SK-N-SH (cell line): ENCODE results near the gene HYAL3. TPM values are rescaled to one million over a fixed set of nuclear protein-coding genes. Genes with fewer than 3 reads are reported as not detected.

Experiments
- CTCF ChIA-PET: fragments of 300-600, 350-600 bp; formaldehyde crosslinking; extraction: SDS; loops from one replicate; lab custom pipeline; 2021; lab: Yijun Ruan, JAX
- POLR2A ChIA-PET: fragments of 350-600 bp; sonication (Branson Sonifier 250); formaldehyde crosslinking; extraction: SDS; loops from one replicate; lab custom pipeline; 2020; ENCODE audit warnings: antibody characterized with exemption, inconsistent platforms; lab: Yijun Ruan, JAX
- DNase-seq: peaks from one replicate; pipeline ENCODE4 v3.0.0; 2012
- H2AFZ ChIP-seq: fragments of 200-600 bp; sonication (generic); 2 replicates; pipeline ENCODE4 v1.8.1; 2016; ENCODE audit warnings: antibody characterized with exemption, mild to moderate bottlenecking, low read depth
- H3F3A ChIP-seq: fragments of 200-600 bp; sonication (generic); replicated peaks from 2 replicates; pipeline ENCODE3; 2016; ENCODE audit warnings: antibody characterized with exemption, mild to moderate bottlenecking; ENCODE audit not compliant: insufficient read depth
- H3K27ac ChIP-seq, 2 experiments: fragments of 200-500 bp in 1 of 2; fragments of 200-600 bp in 1 of 2; sonication (Bioruptor generic) in 1 of 2; sonication (generic), shearing (Covaris generic) in 1 of 2; 2 replicates each; pipeline versions ENCODE4 v1.5.1 to v1.6.1; 2014 to 2016; ENCODE audit warnings: low read depth in 2 of 2, inconsistent platforms in 1 of 2, low read length in 1 of 2, mild to moderate bottlenecking in 1 of 2, mixed read lengths in 1 of 2
- H3K27me3 ChIP-seq: fragments of 200-600 bp; sonication (generic), shearing (Covaris generic); 2 replicates; pipeline ENCODE4 v1.6.1; 2016; ENCODE audit warnings: mixed run types; ENCODE audit not compliant: insufficient read depth
- H3K36me3 ChIP-seq, 2 experiments: fragments of 200-500 bp in 1 of 2; fragments of 200-600 bp in 1 of 2; sonication (Bioruptor generic) in 1 of 2; sonication (generic) in 1 of 2; replicated peaks in 1 of 2; 2 replicates each; pipeline versions ENCODE3 to v1.5.1; 2014 to 2016; ENCODE audit warnings: low read length in 1 of 2, mild to moderate bottlenecking in 1 of 2; ENCODE audit not compliant: insufficient read depth in 2 of 2, control insufficient read depth in 1 of 2
- H3K4me1 ChIP-seq, 2 experiments: fragments of 200-500 bp in 1 of 2; fragments of 200-600 bp in 1 of 2; sonication (Bioruptor generic) in 1 of 2; sonication (generic), shearing (Covaris generic) in 1 of 2; 2 replicates each; pipeline versions ENCODE4 v1.5.1 to v1.6.1; 2014 to 2016; ENCODE audit warnings: low read depth in 1 of 2, low read length in 1 of 2, mixed run types in 1 of 2; ENCODE audit not compliant: insufficient read depth in 2 of 2, control insufficient read depth in 1 of 2
- H3K4me2 ChIP-seq: fragments of 200-600 bp; sonication (generic), shearing (Covaris generic); 2 replicates; pipeline ENCODE4 v1.6.1; 2017; ENCODE audit warnings: mixed run types
- H3K4me3 ChIP-seq, 2 experiments: fragments of 200-500 bp in 1 of 2; fragments of 200-600 bp in 1 of 2; sonication (Bioruptor generic) in 1 of 2; sonication (generic), shearing (Covaris generic) in 1 of 2; 2 replicates each; pipeline versions ENCODE4 v1.5.1 to v1.8.1; 2014 to 2016; ENCODE audit warnings: low read depth in 2 of 2, inconsistent platforms in 1 of 2, low read length in 1 of 2, mild to moderate bottlenecking in 1 of 2, mixed read lengths in 1 of 2, moderate library complexity in 1 of 2
- H3K79me2 ChIP-seq: fragments of 200-600 bp; sonication (generic); 2 replicates; pipeline ENCODE4 v1.8.1; 2017; ENCODE audit warnings: mild to moderate bottlenecking; ENCODE audit not compliant: insufficient read depth
- H3K9ac ChIP-seq: fragments of 200-600 bp; sonication (generic); 2 replicates; pipeline ENCODE4 v1.6.1; 2017; ENCODE audit warnings: mixed run types
- H3K9me2 ChIP-seq: fragments of 200-600 bp; sonication (generic); 2 replicates; pipeline ENCODE4 v1.6.1; 2017; ENCODE audit warnings: mixed run types
- H3K9me3 ChIP-seq: fragments of 200-600 bp; sonication (generic); 2 replicates; pipeline ENCODE4 v1.6.1; 2017; ENCODE audit warnings: mixed run types, mild to moderate bottlenecking, moderate library complexity
- H4K20me1 ChIP-seq: fragments of 200-600 bp; sonication (generic); 2 replicates; pipeline ENCODE4 v1.6.1; 2017; ENCODE audit warnings: mild to moderate bottlenecking, mixed run types; ENCODE audit not compliant: insufficient read depth
- EZH2phosphoT487 ChIP-seq: fragments of 200-600 bp; sonication (generic); IDR thresholded peaks from 2 replicates; pipeline ENCODE4 v1.6.1; 2017; ENCODE audit warnings: low read depth, mixed run types, mild to moderate bottlenecking, antibody characterized with exemption, moderate library complexity, borderline replicate concordance
- MEF2A ChIP-seq: IDR thresholded peaks from 2 replicates; pipeline ENCODE4 v1.4.0; 2012; ENCODE audit warnings: low read depth, borderline replicate concordance
- POLR2AphosphoS5 ChIP-seq: IDR thresholded peaks from 2 replicates; pipeline ENCODE4 v1.6.1; 2012; ENCODE audit warnings: low read depth, low read length
- RCOR1 ChIP-seq: fragments of 150-350 bp; IDR thresholded peaks from 2 replicates; pipeline ENCODE4 v1.6.1; 2017; ENCODE audit warnings: antibody characterized with exemption, low read length
- RFX5 ChIP-seq: IDR thresholded peaks from 2 replicates; pipeline ENCODE4 v1.6.1; 2012; ENCODE audit warnings: mild to moderate bottlenecking, improper control_type of control experiment, low read length
- TCF12 ChIP-seq: IDR thresholded peaks from 2 replicates; pipeline ENCODE4 v1.4.0; 2012
- TEAD4 ChIP-seq: IDR thresholded peaks from 2 replicates; pipeline ENCODE4 v1.4.0; 2012; ENCODE audit warnings: mild to moderate bottlenecking, borderline replicate concordance; ENCODE audit not compliant: insufficient read depth
- YY1 ChIP-seq: IDR thresholded peaks from 2 replicates; pipeline ENCODE4 v1.4.0; 2012; ENCODE audit warnings: low read depth, mild to moderate bottlenecking
- WGBS: methylation state at CpG from one replicate; pipeline ENCODE4 v1.1.6; 2017; ENCODE audit warnings: low lambda C conversion rate; 5-methylcytosine and 5-hydroxymethylcytosine counted together
- polyA plus RNA-seq, 3 experiments: library from polyadenylated mRNA; depleted of rRNA; stranded (reverse); fragments of >200 nt; gene quantifications; 2 replicates each; pipeline ENCODE4 v1.2.3, GENCODE V29; 2012
- TF ChIP-seq, protein P1 (sequence below): IDR thresholded peaks from 2 replicates; pipeline ENCODE4; 2012

Gene HYAL3
- polyA plus RNA-seq, 1 of the 3 experiments (the other 2 are of a cell fraction) = 7.8 TPM

- ChIA-PET CTCF (interaction anchor here (0.7 to 1.5 kb wide), 6 partner anchors 21 to 318 kb away, joined by 3 to 5 read pairs (median 4); no protein-coding TSS in a partner anchor), POLR2A (no interaction called here)
- 80% methylated on average over 5 of the region's 8 CpGs for WGBS
- Histone ChIP-seq H3K36me3 (peaks cover 0 to 6% of the 10 kb centered on the region in 2 experiments), H3K79me2 (peaks cover 21% of the 10 kb centered on the region), H3K9me2 (no peaks in the 10 kb centered on the region), H3K27me3 (no peaks in the 10 kb centered on the region), H3K4me2 (no peak overlapping the region), H3K9me3 (no peaks in the 10 kb centered on the region), H4K20me1 (no peaks in the 10 kb centered on the region), H2AFZ (no peak overlapping the region), H3K27ac (no peak overlapping the region), H3K4me3 (no peak overlapping the region), H3K4me1 (peaks cover 13 to 36% of the 10 kb centered on the region in 2 experiments; a peak in 3 of 4 replicates), H3F3A (no peaks in the 10 kb centered on the region), H3K9ac (no peak overlapping the region)
- DNase-seq = no peak
- TF ChIP-seq TEAD4 (no peak), POLR2AphosphoS5 (no peak), RCOR1 (no peak), EZH2phosphoT487 (no peak), RFX5 (no peak), MEF2A (no peak), YY1 (no peak)
- TF ChIP-seq, protein P1, sequence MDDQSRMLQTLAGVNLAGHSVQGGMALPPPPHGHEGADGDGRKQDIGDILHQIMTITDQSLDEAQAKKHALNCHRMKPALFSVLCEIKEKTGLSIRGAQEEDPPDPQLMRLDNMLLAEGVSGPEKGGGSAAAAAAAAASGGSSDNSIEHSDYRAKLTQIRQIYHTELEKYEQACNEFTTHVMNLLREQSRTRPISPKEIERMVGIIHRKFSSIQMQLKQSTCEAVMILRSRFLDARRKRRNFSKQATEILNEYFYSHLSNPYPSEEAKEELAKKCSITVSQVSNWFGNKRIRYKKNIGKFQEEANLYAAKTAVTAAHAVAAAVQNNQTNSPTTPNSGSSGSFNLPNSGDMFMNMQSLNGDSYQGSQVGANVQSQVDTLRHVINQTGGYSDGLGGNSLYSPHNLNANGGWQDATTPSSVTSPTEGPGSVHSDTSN = no peak
These were observed 3.4 kb downstream of the HYAL3 start for GRCh38 chr3:50295553-50296431.

DNA sequence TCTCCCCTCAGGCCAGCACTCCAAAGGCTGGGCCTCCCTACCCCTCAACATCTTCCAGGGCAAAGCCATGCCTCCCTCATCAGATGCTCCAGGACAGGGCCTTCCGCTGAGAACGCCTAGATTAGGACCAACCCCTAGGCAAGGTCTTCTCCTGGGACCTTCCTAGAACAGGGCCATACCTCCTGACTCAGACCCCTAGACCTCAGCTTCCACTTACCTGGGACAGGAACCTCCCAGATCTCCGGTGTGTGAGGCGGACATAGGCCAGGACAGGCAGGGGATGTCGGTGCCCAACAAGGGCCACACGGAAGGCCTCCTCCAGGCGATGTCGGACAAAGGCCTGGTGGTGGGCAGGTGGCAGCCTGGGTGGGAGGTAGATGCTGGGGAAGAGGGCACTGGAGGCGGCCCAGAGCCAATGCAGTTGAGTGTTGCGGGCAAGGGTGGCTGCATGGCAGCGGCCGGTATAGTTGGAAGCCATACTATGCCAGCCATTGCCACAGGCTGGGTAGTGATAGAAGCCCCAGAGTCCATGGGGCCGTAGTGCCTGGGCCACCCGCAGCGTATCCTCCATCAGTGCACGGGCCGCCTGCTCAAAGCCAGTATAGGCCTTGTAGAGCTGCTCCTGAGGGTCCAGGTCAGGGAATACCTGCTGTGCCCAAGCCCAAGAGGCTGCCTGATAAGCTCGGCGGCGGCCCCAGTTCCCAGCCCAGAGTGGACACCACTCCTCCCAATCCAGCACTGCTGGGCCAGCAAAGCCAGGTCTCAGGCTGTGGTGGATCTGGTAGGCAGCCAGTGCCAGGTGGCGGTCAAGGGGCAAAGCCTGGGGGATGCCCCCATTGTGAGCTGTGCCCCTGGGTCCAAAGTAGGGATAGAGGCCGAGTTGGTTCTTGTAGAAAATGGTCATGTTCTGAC is 4.5 kb downstream of the HYAL3 start:
- H3K9ac ChIP-seq = no peak overlapping the region
- no peak for DNase-seq
- H3K4me2 ChIP-seq = no peak overlapping the region
- no peaks in the 10 kb centered on the region for H3K9me2 ChIP-seq
- POLR2A ChIA-PET = interaction anchor here (0.6 kb wide), 1 partner anchor 30 kb away, joined by 3 read pairs; no protein-coding TSS in a partner anchor
- no peak overlapping the region for H3K27ac ChIP-seq
- H3K36me3 ChIP-seq = peaks cover 0 to 10% of the 10 kb centered on the region in 2 experiments
- no peaks in the 10 kb centered on the region for H4K20me1 ChIP-seq
- no peaks in the 10 kb centered on the region for H3K27me3 ChIP-seq
- TF ChIP-seq TCF12 (no peak), YY1 (no peak)
- H3K79me2 ChIP-seq = peaks cover 28% of the 10 kb centered on the region
- no peaks in the 10 kb centered on the region for H3F3A ChIP-seq
- no peak overlapping the region for H2AFZ ChIP-seq
- 91% methylated on average over 7 of the region's 22 CpGs for WGBS
- no peak overlapping the region for H3K4me3 ChIP-seq
- H3K9me3 ChIP-seq = no peaks in the 10 kb centered on the region
- CTCF ChIA-PET = interaction anchor here (0.7 to 1.5 kb wide), 6 partner anchors 20 to 319 kb away, joined by 3 to 5 read pairs (median 4); no protein-coding TSS in a partner anchor
- H3K4me1 ChIP-seq = peaks cover 9 to 26% of the 10 kb centered on the region in 2 experiments; a peak in 2 of 4 replicates
